ENCODE measurements around the gene TLE1.

- TF ChIP-seq POLR2AphosphoS5 (IDR thresholded peaks at IDR 0.05; ENCODE audit: low read depth): no peak
- TF ChIP-seq, protein P1, sequence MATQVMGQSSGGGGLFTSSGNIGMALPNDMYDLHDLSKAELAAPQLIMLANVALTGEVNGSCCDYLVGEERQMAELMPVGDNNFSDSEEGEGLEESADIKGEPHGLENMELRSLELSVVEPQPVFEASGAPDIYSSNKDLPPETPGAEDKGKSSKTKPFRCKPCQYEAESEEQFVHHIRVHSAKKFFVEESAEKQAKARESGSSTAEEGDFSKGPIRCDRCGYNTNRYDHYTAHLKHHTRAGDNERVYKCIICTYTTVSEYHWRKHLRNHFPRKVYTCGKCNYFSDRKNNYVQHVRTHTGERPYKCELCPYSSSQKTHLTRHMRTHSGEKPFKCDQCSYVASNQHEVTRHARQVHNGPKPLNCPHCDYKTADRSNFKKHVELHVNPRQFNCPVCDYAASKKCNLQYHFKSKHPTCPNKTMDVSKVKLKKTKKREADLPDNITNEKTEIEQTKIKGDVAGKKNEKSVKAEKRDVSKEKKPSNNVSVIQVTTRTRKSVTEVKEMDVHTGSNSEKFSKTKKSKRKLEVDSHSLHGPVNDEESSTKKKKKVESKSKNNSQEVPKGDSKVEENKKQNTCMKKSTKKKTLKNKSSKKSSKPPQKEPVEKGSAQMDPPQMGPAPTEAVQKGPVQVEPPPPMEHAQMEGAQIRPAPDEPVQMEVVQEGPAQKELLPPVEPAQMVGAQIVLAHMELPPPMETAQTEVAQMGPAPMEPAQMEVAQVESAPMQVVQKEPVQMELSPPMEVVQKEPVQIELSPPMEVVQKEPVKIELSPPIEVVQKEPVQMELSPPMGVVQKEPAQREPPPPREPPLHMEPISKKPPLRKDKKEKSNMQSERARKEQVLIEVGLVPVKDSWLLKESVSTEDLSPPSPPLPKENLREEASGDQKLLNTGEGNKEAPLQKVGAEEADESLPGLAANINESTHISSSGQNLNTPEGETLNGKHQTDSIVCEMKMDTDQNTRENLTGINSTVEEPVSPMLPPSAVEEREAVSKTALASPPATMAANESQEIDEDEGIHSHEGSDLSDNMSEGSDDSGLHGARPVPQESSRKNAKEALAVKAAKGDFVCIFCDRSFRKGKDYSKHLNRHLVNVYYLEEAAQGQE (IDR thresholded peaks at IDR 0.05; ENCODE audit: insufficient replicate concordance, low read depth): no peak
Measured at GRCh38 chr9:81680506-81680905, 8.8 kb downstream of the TLE1 start.
